PC-3 (cell line): Measurements from ENCODE around the gene VN1R5.

Source experiments
- EZH2phosphoT487 ChIP-seq: fragments of 300-600 bp; sonication (generic); IDR thresholded peaks from 2 replicates; pipeline ENCODE4 v1.6.1; 2018; ENCODE audit warnings: mild to moderate bottlenecking, antibody characterized with exemption, low read length, borderline replicate concordance
- TF ChIP-seq, protein P1 (sequence below): fragments of 300-600 bp; sonication (generic); conservative IDR thresholded peaks from 2 replicates; pipeline ENCODE4 v1.5.1; 2017; ENCODE audit warnings: antibody characterized with exemption, low read depth, mild to moderate bottlenecking, low read length

DNA sequence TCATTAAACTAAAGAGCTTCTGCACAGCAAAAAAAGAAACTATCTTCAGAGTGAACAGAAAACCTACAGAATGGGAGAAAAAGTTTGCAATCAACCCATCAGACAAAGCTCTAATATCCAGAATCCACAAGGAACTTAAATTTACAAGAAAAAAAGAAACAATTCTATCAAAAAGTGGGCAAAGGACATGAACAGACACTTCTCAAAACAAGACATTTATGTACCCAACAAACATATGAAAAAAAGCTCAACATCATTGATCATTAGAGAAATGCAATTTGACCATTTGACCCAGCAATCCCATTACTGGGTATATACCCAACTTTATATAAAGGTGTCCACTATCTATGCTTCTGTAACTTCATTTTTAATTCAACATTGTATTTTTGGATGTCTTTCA, 31.1 kb upstream of the VN1R5 start:
- TF ChIP-seq, protein P1, sequence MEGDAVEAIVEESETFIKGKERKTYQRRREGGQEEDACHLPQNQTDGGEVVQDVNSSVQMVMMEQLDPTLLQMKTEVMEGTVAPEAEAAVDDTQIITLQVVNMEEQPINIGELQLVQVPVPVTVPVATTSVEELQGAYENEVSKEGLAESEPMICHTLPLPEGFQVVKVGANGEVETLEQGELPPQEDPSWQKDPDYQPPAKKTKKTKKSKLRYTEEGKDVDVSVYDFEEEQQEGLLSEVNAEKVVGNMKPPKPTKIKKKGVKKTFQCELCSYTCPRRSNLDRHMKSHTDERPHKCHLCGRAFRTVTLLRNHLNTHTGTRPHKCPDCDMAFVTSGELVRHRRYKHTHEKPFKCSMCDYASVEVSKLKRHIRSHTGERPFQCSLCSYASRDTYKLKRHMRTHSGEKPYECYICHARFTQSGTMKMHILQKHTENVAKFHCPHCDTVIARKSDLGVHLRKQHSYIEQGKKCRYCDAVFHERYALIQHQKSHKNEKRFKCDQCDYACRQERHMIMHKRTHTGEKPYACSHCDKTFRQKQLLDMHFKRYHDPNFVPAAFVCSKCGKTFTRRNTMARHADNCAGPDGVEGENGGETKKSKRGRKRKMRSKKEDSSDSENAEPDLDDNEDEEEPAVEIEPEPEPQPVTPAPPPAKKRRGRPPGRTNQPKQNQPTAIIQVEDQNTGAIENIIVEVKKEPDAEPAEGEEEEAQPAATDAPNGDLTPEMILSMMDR, result no peak
- no peak for TF ChIP-seq EZH2phosphoT487
